Activated naive CD8-positive, alpha-beta T cell treated with anti-CD3 and anti-CD28 coated beads for 36 hours (primary cell): ENCODE measurements around the gene LRP8. TPM values are rescaled to one million over a fixed set of nuclear protein-coding genes. Genes with fewer than 3 reads are reported as not detected.

Source experiments
- DNase-seq: peaks from one replicate; pipeline ENCODE4 v3.0.0; 2021
- H3K27ac Mint-ChIP-seq: one replicate; pipeline ENCODE4 v1.8.0; 2022; ENCODE audit warnings: mild to moderate bottlenecking, moderate library complexity, mixed read lengths
- H3K27me3 Mint-ChIP-seq: one replicate; pipeline ENCODE4 v1.8.0; 2022; ENCODE audit warnings: mild to moderate bottlenecking, mixed read lengths
- H3K36me3 Mint-ChIP-seq: one replicate; pipeline ENCODE4 v1.8.0; 2021; ENCODE audit warnings: mild to moderate bottlenecking, mixed read lengths
- H3K4me1 Mint-ChIP-seq: one replicate; pipeline ENCODE4 v1.8.0; 2021; ENCODE audit warnings: mixed read lengths
- H3K4me3 Mint-ChIP-seq: one replicate; pipeline ENCODE4 v1.8.0; 2022; ENCODE audit warnings: mild to moderate bottlenecking, moderate library complexity, mixed read lengths
- H3K9me3 Mint-ChIP-seq: one replicate; pipeline ENCODE4 v1.8.0; 2022; ENCODE audit warnings: mixed read lengths
- total RNA-seq, 2 experiments: library from RNA; stranded (reverse); gene quantifications; one replicate each; pipeline ENCODE4 v1.2.3, GENCODE V29; 2021

LRP8 gene
- total RNA-seq, 2 experiments from 2014 or later, result 42.3 to 47.7 TPM

DNA sequence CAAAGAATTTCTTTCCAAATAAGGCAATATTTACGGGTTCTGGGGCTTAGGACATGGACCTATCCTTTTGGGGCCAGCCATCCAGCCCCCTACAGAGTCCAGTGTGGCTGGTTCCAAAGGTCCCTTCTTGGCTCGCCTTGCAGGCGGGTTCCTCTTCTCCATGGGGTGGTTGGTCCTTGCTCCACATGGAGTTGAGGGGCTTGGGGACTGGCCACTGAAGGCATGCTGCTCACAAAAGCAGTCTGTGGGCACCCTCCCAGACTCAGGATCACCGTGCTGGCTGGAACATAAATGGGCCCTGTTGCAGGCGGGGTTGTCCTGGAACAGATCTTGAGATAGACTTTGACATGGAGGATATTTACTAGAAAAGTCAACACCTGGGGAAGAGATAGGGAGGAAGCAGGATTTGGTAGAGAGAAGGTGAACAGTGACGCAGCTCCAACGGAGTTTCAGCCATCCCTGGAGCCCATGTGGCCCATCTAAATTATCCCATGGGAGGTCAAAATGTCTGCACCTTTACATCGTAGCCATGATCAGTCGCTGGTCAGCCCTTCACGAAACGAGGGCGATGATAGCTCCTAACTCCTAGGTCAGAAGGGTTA lies 39.1 kb upstream of the LRP8 start:
- Mint-ChIP-seq H3K4me3 (no peak overlapping the region), H3K36me3 (no peaks in the 10 kb centered on the region), H3K4me1 (peaks cover 16% of the 10 kb centered on the region), H3K27me3 (no peaks in the 10 kb centered on the region), H3K9me3 (no peaks in the 10 kb centered on the region), H3K27ac (no peak overlapping the region)
- no peak for DNase-seq

DNA sequence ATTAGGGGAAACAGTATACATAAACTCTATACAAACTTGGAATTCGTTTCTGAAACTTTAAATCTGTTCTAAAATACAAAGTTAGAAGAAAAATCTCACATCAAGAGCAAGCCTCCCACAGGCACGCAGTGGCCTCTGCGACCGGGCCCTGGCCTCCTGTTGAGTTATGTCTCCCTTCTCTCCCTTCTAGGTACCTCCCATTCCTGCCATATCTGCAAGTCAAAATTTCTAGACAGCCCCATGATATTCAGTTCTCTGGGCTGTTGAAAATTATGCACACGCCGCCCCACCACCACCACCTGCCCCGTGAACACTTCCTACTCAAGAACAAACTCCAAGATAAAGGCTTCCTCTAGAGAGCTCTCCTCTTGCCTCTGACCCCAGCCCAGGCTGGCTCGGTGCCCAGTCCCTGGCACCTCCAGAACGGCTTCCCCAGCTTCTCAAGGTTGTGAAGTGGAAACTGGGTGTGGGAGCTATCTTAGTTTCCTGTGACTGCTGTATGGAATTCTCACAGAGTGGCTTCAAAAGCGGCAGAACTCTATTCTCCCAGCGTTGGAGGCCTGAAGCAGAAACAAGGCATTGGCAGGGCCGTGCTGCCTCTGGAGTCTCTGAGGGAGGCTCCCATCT lies 37.7 kb upstream of the LRP8 start:
- Mint-ChIP-seq H3K27ac (no peak overlapping the region), H3K4me3 (no peak overlapping the region), H3K9me3 (no peaks in the 10 kb centered on the region), H3K36me3 (no peaks in the 10 kb centered on the region), H3K4me1 (peaks cover 16% of the 10 kb centered on the region), H3K27me3 (no peaks in the 10 kb centered on the region)
- DNase-seq, result no peak

DNA sequence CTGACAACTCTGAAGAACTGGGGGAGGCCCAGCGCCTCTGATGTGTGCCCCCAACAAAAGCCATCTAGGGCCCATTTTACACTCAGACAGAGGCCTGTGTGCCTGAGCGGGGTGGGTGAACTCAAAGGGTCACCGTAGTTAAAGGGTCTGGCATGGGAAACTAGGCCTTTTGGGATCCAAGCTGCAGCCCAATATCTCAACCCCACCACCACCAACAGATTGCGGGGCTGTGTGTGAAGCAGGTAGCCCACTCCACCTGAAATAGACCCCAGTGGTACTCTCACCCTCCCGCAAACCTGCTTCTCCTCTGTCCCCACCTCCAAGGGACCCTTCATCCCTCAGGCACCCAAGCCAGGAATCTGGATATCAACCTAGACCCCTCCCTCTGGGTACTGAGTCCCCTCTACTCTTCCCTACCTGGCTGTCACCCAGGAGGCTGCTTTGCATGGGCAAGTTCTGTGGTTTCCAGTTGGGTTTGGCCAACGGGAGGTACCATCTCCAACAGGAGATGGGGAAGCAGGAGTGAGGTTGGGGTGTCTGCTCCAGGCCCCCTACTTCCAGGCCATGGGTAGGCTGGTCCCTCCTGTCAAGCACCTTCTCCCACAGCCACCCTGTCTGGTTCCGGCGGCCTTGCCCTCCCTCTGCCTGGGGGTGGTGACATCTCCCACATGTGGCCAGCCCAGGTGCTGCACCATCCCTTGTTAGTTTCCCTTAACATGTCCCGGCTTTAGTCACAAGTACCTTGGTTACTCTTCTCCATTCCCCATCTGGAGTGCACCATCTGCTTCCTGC lies 35.2 kb upstream of the LRP8 start:
- peaks cover 11% of the 10 kb centered on the region for H3K4me1 Mint-ChIP-seq
- peaks cover 2% of the 10 kb centered on the region for H3K9me3 Mint-ChIP-seq
- H3K27me3 Mint-ChIP-seq, result no peaks in the 10 kb centered on the region
- H3K27ac Mint-ChIP-seq, result no peak overlapping the region
- H3K4me3 Mint-ChIP-seq, result no peak overlapping the region
- no peaks in the 10 kb centered on the region for H3K36me3 Mint-ChIP-seq
- DNase-seq, result no peak

DNA sequence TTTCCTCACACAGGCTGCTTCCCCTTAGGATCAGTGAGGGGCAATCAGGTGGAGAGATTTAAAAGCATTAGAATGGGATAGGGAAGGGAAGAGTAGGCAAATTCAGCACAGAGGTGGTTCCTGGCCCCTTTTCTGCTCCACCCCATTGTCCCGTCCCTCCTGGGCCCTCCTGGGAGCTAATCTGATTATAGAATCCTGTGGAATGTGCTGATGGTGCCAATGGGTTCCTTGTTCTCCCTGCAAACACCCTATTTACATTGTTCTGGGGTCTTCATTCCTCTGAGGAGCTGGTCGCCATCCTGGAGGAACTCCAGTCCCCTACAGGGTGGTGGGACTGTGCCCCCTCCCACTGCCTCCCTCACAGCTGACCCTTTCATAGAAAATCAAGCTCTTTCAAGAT lies 34.4 kb upstream of the LRP8 start:
- H3K9me3 Mint-ChIP-seq, result peaks cover 4% of the 10 kb centered on the region
- no peak overlapping the region for H3K4me3 Mint-ChIP-seq
- H3K27me3 Mint-ChIP-seq, result no peaks in the 10 kb centered on the region
- no peak for DNase-seq
- no peak overlapping the region for H3K27ac Mint-ChIP-seq
- peaks cover 3% of the 10 kb centered on the region for H3K4me1 Mint-ChIP-seq
- no peaks in the 10 kb centered on the region for H3K36me3 Mint-ChIP-seq

DNA sequence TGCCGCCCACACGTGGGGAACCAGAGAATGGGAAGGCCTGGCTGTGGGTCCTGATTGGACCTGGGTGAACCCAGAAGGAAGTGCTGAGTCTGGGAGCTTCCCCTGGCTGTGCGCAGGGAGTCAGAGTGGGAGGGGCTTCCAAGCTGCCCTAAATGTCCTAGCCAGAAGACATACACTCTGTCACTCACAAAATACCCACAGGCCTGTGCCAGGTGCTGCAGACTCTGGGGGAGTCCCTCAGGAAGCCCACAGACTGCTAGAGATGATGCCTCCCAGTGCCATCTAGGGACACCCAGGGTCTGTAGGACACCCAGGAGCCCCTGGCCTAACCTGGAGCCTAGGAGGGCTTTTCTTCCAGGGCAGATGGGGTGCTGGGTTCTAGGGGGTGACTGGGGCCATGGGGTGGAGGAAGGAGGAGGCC lies 33.7 kb upstream of the LRP8 start:
- Mint-ChIP-seq H3K27ac (no peak overlapping the region), H3K4me3 (no peak overlapping the region), H3K4me1 (no peaks in the 10 kb centered on the region), H3K27me3 (no peaks in the 10 kb centered on the region), H3K9me3 (peaks cover 9% of the 10 kb centered on the region), H3K36me3 (peaks cover 3% of the 10 kb centered on the region)
- no peak for DNase-seq

DNA sequence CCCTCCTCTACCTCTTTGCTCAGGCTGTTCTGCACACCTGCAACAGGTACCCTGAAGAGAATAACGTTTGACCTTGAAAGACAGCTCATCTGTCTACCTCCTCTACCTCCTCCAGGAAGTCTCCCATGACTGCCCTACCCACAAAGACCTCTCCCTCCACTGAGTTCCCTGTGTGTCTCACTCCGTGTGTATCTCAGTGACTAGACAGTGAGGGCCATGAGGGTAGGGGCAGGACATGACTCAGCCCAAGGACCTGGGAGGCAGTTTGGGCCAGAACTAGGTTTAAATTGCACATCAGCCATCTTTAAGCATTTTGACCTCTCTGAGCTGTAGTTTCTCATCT lies 32.0 kb upstream of the LRP8 start:
- Mint-ChIP-seq H3K4me1 (no peaks in the 10 kb centered on the region), H3K27me3 (no peaks in the 10 kb centered on the region), H3K9me3 (peaks cover 9% of the 10 kb centered on the region), H3K27ac (no peak overlapping the region), H3K4me3 (no peak overlapping the region), H3K36me3 (peaks cover 3% of the 10 kb centered on the region)
- no peak for DNase-seq

DNA sequence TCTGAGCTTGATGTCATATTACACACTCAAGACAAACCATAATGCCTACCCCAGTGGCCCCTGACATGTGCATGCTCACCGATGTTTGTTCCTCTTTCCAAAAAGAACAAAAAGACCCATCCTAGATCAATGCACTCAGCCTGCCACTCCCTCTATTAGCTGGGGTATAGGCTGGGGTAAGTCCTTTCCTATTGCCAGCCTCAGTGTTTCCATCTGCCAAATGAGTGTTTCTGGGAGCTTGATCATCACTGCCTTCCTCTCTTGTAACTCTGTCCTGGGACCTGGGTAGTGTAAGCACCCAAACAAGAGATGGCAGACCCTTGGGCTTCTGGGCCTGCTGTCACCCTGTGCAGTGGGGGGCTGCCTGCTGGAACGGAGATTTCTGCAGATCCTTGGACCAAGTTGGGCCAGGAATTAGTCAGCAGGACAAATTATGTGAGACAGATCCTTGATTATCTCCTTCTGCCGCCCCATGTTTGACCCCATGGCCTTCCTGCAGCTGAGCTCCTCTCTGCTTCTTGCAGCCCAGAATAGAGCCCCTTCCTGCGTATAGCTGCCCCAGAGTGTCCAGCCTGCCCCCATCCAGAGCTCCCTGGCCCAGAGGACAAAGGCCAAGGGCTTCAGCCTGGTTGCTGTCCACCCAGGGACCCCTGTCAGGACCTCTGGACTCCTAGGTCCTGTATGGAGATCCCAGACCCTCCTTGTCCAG lies 31.5 kb upstream of the LRP8 start:
- DNase-seq, result no peak
- H3K36me3 Mint-ChIP-seq, result peaks cover 3% of the 10 kb centered on the region
- H3K4me1 Mint-ChIP-seq, result no peaks in the 10 kb centered on the region
- peaks cover 9% of the 10 kb centered on the region for H3K9me3 Mint-ChIP-seq
- no peak overlapping the region for H3K4me3 Mint-ChIP-seq
- no peaks in the 10 kb centered on the region for H3K27me3 Mint-ChIP-seq
- H3K27ac Mint-ChIP-seq, result no peak overlapping the region

DNA sequence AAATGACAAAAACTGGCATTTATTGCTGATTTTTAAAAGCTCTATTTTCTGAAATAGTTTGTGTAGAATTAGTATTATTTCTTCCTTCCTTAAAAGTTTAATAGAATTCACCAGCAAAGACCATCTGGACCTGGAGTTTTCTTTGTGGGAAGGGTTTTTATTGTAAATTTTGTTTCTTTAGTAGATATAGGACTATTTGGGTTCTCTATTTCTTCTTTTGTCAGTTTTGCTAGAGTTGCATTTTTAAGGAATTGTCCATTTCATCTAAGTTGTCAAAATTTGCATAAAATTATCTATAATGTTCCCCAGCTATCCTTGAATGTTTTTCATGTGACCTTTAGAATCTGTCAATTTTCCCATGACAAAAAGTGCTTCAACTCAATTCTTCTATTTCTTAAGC lies 28.8 kb upstream of the LRP8 start:
- H3K27me3 Mint-ChIP-seq, result no peaks in the 10 kb centered on the region
- H3K4me3 Mint-ChIP-seq, result no peak overlapping the region
- DNase-seq, result no peak
- no peaks in the 10 kb centered on the region for H3K4me1 Mint-ChIP-seq
- peaks cover 3% of the 10 kb centered on the region for H3K36me3 Mint-ChIP-seq
- H3K9me3 Mint-ChIP-seq, result peaks cover 9% of the 10 kb centered on the region
- no peak overlapping the region for H3K27ac Mint-ChIP-seq

DNA sequence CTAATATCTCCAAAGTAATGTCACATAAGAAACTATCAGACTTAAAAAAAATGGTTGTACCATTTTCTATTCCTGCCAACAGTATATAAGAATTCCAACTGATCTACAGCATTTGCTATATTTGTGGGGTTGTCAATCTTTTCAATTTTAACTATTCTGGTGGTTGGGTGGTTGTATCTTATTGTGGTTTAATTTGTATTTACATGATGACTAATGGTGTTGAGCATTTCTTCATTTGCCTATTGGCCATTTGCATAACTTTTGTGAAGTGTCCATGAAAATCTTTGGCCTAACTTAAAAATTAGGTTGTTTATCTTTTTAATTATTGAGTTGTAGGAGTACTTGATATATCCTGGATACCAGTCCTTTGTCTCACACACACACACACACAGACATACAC lies 26.2 kb upstream of the LRP8 start:
- H3K27me3 Mint-ChIP-seq, result no peaks in the 10 kb centered on the region
- no peak overlapping the region for H3K4me3 Mint-ChIP-seq
- DNase-seq, result no peak
- H3K9me3 Mint-ChIP-seq, result peaks cover 9% of the 10 kb centered on the region
- peaks cover 3% of the 10 kb centered on the region for H3K36me3 Mint-ChIP-seq
- no peaks in the 10 kb centered on the region for H3K4me1 Mint-ChIP-seq
- no peak overlapping the region for H3K27ac Mint-ChIP-seq

DNA sequence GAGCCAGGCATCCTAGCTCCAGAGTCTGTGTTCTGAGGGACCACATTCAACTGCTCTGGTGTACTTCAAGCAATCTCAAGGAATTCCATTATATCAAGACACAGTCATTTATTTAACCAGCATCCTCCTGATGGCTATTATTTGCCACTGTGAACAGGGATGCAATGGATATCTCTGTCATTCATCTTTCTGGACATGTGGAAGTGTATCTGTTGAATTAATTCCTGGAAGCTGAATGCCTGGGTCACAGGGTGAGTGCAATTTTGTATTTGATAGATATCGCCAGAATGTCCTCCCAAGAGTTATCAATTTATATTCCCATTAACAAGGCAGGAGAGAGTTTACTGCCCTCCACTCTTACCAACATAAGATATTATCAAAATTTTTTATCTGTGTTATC lies 24.7 kb upstream of the LRP8 start:
- H3K9me3 Mint-ChIP-seq, result peaks cover 5% of the 10 kb centered on the region
- no peak for DNase-seq
- no peak overlapping the region for H3K27ac Mint-ChIP-seq
- no peaks in the 10 kb centered on the region for H3K27me3 Mint-ChIP-seq
- H3K36me3 Mint-ChIP-seq, result peaks cover 3% of the 10 kb centered on the region
- H3K4me1 Mint-ChIP-seq, result no peaks in the 10 kb centered on the region
- H3K4me3 Mint-ChIP-seq, result no peak overlapping the region

DNA sequence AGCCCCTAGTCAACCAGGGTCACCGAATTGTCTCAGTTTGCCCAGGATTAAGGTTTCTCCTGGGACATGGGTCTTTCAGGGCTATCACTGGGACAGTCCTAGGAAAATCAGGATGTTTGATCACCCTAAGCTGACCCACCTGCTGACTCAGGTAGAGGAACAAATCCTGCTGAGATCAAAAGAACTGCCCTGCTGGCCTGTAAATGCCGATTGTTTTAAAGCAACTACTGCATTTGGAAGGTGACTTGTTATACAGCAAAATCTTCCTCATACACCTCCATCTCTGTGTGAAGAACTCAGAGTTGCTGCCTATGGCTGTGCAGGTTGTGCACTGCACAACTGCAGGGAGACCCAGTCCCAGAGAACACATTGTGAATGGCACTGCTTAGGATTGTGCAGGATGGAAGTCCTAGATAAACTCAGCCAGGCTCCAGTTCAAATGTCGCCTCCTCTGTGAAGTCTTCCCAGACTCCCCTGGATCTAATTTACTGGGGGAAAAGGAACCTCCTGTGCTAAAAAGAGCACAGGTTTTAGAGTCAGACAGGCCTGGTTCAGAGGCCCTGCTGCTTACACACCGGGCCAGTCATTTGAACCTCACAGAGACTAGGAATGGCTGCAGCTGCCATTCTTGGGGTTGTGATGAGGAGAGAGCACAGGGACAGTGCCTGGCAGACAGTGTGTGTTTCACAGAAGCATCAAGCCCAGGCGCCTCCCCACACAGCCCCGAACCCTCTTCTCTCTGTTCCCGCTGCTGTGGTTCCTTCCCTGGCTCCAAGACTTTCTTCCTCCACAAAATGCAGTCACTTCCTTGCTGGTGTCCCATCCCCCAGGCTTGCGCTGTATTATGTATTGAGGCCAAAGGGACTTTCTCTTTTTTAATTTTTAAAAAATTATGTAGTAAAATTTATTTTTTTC lies 23.2 kb upstream of the LRP8 start:
- no peak overlapping the region for H3K27ac Mint-ChIP-seq
- DNase-seq, result no peak
- no peaks in the 10 kb centered on the region for H3K36me3 Mint-ChIP-seq
- H3K27me3 Mint-ChIP-seq, result no peaks in the 10 kb centered on the region
- no peaks in the 10 kb centered on the region for H3K9me3 Mint-ChIP-seq
- no peak overlapping the region for H3K4me3 Mint-ChIP-seq
- H3K4me1 Mint-ChIP-seq, result no peaks in the 10 kb centered on the region

DNA sequence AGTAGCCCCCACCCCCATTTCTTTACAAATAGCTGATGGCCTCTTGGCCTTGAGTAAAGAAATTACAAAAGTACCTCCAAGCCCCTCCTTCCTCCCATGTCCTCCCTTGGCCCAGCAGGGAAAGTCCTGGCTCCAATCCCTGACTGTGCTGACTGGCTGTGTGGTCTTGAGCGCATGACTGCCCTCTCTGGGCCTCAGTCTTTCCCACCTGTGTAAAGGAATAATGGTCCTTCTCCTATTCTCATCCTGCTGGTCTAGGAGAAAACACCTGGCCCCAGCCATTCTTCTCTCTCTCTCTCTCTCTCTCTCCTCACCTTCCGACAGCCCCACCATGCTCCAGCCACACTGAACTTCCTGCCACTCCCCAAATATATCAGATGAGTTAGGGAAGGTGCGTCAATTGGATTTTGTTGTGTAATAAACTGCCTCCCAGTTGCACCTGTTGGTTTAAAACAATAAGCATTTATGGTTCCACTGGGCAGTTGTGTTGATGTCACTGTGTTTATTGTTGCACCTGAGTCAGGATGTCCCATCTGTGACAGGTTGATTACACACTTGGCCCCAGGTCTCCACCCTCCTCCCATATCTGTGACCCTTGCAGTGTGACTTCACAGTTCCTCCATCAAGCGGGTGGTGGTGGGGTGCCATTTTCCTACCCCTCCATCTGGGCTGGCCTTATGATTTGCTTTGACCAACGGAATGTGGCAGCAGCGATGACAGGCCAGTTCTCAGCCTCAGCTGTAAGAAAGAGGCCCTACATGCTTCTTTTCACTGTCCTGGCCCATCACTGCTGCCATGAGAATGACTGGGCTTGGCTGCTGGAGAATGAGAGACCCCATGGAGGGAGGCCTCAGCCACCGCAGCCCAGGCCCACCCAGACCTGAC lies 22.3 kb upstream of the LRP8 start:
- no peak overlapping the region for H3K4me3 Mint-ChIP-seq
- no peaks in the 10 kb centered on the region for H3K9me3 Mint-ChIP-seq
- no peak for DNase-seq
- H3K27ac Mint-ChIP-seq, result no peak overlapping the region
- H3K36me3 Mint-ChIP-seq, result no peaks in the 10 kb centered on the region
- H3K4me1 Mint-ChIP-seq, result no peaks in the 10 kb centered on the region
- no peaks in the 10 kb centered on the region for H3K27me3 Mint-ChIP-seq

DNA sequence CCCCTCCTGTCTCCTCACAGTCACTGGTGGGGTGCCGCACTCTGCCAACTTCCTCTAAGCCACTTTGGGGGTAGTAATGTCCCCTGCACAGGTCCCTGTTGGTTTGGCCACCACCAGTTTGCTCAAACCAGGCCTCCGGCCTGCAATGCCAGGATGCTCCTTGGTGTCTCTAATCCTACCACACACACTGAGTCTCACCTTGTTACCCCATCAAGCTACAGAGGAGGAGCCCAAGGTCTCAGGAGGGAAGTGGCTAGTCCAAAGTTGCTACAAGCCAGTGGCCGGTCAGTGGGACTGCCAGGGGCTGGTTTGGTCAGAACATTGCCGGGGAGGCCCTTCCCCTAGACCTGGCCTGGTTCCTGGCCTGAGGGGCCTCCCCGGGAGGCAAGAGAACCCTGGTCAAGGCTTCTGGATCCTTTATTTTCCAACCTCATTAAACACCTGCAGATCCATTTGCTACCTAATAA lies 21.5 kb upstream of the LRP8 start:
- Mint-ChIP-seq H3K4me3 (no peak overlapping the region), H3K36me3 (no peaks in the 10 kb centered on the region), H3K27ac (no peak overlapping the region), H3K9me3 (no peaks in the 10 kb centered on the region), H3K4me1 (no peaks in the 10 kb centered on the region), H3K27me3 (no peaks in the 10 kb centered on the region)
- no peak for DNase-seq
